Heart left ventricle (tissue), 16 donors: ENCODE data around the gene PPM1L. TPM values are rescaled to one million over a fixed set of nuclear protein-coding genes. Genes with fewer than 3 reads are reported as not detected.

Experiments used
- ATAC-seq, 4 donors: fragments of 200-7000 bp; cut with Tn5 transposase; one replicate each; pipeline ENCODE4 v1.9.1; 2020 to 2022; ENCODE audit warnings: moderate library complexity in 4 of 4, mild to moderate bottlenecking in 3 of 4, moderate number of reproducible peaks in 1 of 4
- DNase-seq, 5 donors: peaks; one replicate each; pipeline ENCODE4 v3.0.0-alpha.2; 2020
- H3K27ac ChIP-seq, 12 donors: fragments of 200-600 bp; sonication (generic) in 4 of 12; one replicate each; pipeline versions ENCODE4 v1.5.0 to v1.8.0; 2016 to 2022; ENCODE audit warnings: mild to moderate bottlenecking in 2 of 12
- H3K27me3 ChIP-seq, 9 donors: fragments of 200-600 bp; sonication (generic) in 2 of 9; one replicate each; pipeline versions ENCODE4 v1.5.1 to v1.8.0; 2016 to 2022; ENCODE audit warnings: mild to moderate bottlenecking in 3 of 9
- H3K36me3 ChIP-seq, 9 donors: fragments of 200-600 bp; sonication (generic) in 2 of 9; one replicate each; pipeline versions ENCODE4 v1.5.0 to v1.8.0; 2018 to 2022; ENCODE audit warnings: mild to moderate bottlenecking in 2 of 9
- H3K4me1 ChIP-seq, 12 donors: fragments of 200-600 bp; sonication (generic) in 4 of 12; one replicate each; pipeline versions ENCODE4 v1.5.0 to v1.8.0; 2016 to 2022; ENCODE audit warnings: mild to moderate bottlenecking in 3 of 12
- H3K4me3 ChIP-seq, 12 donors: fragments of 200-600 bp; sonication (generic) in 4 of 12; one replicate each; pipeline versions ENCODE4 v1.5.0 to v1.8.0; 2017 to 2022; ENCODE audit warnings: mild to moderate bottlenecking in 9 of 12, moderate library complexity in 4 of 12
- H3K9me3 ChIP-seq, 12 donors: fragments of 200-600 bp; sonication (generic) in 4 of 12; one replicate each; pipeline versions ENCODE4 v1.5.0 to v1.8.0; 2016 to 2022; ENCODE audit warnings: mild to moderate bottlenecking in 1 of 12
- CTCF ChIP-seq, 12 donors: fragments of 200-600 bp; sonication (generic) in 4 of 12; IDR thresholded peaks; one replicate each; pipeline versions ENCODE4 v1.5.0 to v1.8.0; 2018 to 2022; ENCODE audit warnings: antibody characterized with exemption in 12 of 12, mild to moderate bottlenecking in 5 of 12
- POLR2A ChIP-seq, 2 donors: fragments of 450-650 bp; IDR thresholded peaks; one replicate each; pipeline ENCODE4 v1.6.1; 2017; ENCODE audit warnings: antibody characterized with exemption in 2 of 2, mild to moderate bottlenecking in 2 of 2, moderate library complexity in 2 of 2
- WGBS, 4 donors: extraction: QIAGEN DNeasy Blood & Tissue Kit in 2 of 4; methylation state at CpG; one replicate each; pipeline versions ENCODE4 v1.1.5 to v1.1.7; 2013 to 2018; 5-methylcytosine and 5-hydroxymethylcytosine counted together
- intact Hi-C, 10 donors: fragments of 100-400 bp; cut with DNase I; formaldehyde crosslinking; loops; one replicate each; pipeline versions ENCODE4 v1.11.1 to v1.14.2; 2022
- polyA plus RNA-seq, 2 donors: library from polyadenylated mRNA; stranded (reverse); fragments of 200-250 nt; gene quantifications; one replicate each; pipeline ENCODE4 v1.2.3, GENCODE V29; 2013
- total RNA-seq, 9 donors: library from RNA; depleted of rRNA in 2 of 9; stranded (reverse); fragments of >200 nt in 2 of 9; fragmentation: NEBNext Ultra II Directional in 3 of 9; extraction: Animal tissue kit (Norgen Biotek cat#: 25700) in 3 of 9; gene quantifications; one replicate each; pipeline versions ENCODE4 v1.1.0 to v1.2.4, GENCODE V29; 2016 to 2023
- donor health status: ischemic (EF 13 %, LVEDD 7.1; RV severe dilation, severe dysfunction).
- donor health status: healthy with polysubstance abuse.
- donor health status: DM: no; HTN: yes; CAD: no.
- donor health status: DM: no; HTN: no; CAD: no.
- donor health status: ischemic (EF 25% LVEDD 6.9; RV normal size, moderate dysfunction).
- donor health status: ischemic (EF 25% LVEDD 5.7; RV mildly dilated, moderate dysfunction).
- donor health status: healthy.
- donor health status: DM: yes; HTN: yes; CAD: no.
- donor health status: ischemic (EF 35%, LVEDD 5.7; RV mildly dilated, moderate dysfunction).
- donor health status: nonischemic (EF 11% LVEDD 7.7; RV severe dilation, severe dysfunction).
- donor health status: DM: yes; HTN: yes; CAD: no.
- donor health status: PGD.
- donor health status: ischemic (EF 29% LVEDD 5.4; RV normal size, mild dysfunction).
- donor health status: nonischemic (EF 23%, LVEDD 6.1; RV moderate dilation, normal function).

The PPM1L gene
- total and polyA plus RNA-seq, 11 donors = 6.2 to 89.6 (median 41.7) TPM

GRCh38 chr3:161014843-161015749, 259.1 kb downstream of the PPM1L start:
- peaks cover 0 to under 1% (median 0%) of the 10 kb centered on the region in 12 donors for H3K9me3 ChIP-seq
- 56 to 67% (median 66%) methylated on average over 4 of the region's 4 CpGs for WGBS, 4 donors
- H3K27me3 ChIP-seq = no peaks in the 10 kb centered on the region
- ATAC-seq (peak in 2 of 4 donors; percentile 26 to 42), DNase-seq (no peak)
- H3K36me3 ChIP-seq = no peaks in the 10 kb centered on the region
- H3K4me1 ChIP-seq = peaks cover 0 to 24% (median 4%) of the 10 kb centered on the region in 12 donors
- no peak overlapping the region for H3K4me3 ChIP-seq
- TF ChIP-seq POLR2A (IDR thresholded peaks at IDR 0.05) = no peak
- no peak for TF ChIP-seq CTCF (IDR thresholded peaks at IDR 0.05)
- intact Hi-C loops = no loop called here
- peak overlapping the region in 3 of 12 donors; percentile 2 to 17 (median 3) for H3K27ac ChIP-seq

- TF ChIP-seq POLR2A (IDR thresholded peaks at IDR 0.05) (no peak), CTCF (IDR thresholded peaks at IDR 0.05) (no peak)
- DNase-seq = no peak
- Histone ChIP-seq H3K27me3 (no peaks in the 10 kb centered on the region), H3K9me3 (peaks cover 0 to 16% (median 0%) of the 10 kb centered on the region in 12 donors), H3K36me3 (no peaks in the 10 kb centered on the region), H3K27ac (peak overlapping the region in 4 of 12 donors; percentile 2 to 44 (median 24)), H3K4me3 (no peak overlapping the region), H3K4me1 (peaks cover 0 to 24% (median 4%) of the 10 kb centered on the region in 12 donors)
- 53 to 61% (median 59%) methylated on average over 6 of the region's 6 CpGs for WGBS, 4 donors
- intact Hi-C loops = no loop called here
- peak in 3 of 4 donors; percentile 37 to 85 (median 74) for ATAC-seq
Observed at GRCh38 chr3:161016417-161017313, 260.6 kb downstream of the PPM1L start.

- ATAC-seq (no peak), DNase-seq (no peak)
- H3K4me3 ChIP-seq = no peak overlapping the region
- TF ChIP-seq CTCF (IDR thresholded peaks at IDR 0.05) = no peak
- TF ChIP-seq POLR2A (IDR thresholded peaks at IDR 0.05) = no peak
- H3K27me3 ChIP-seq = no peaks in the 10 kb centered on the region
- H3K27ac ChIP-seq = no peak overlapping the region
- peaks cover 0 to 24% (median 4%) of the 10 kb centered on the region in 12 donors for H3K4me1 ChIP-seq
- intact Hi-C loops = no loop called here
- 95 to 99% (median 98%) methylated on average over 2 of the region's 2 CpGs for WGBS, 4 donors
- H3K36me3 ChIP-seq = no peaks in the 10 kb centered on the region
- H3K9me3 ChIP-seq = peaks cover 0 to 29% (median 5%) of the 10 kb centered on the region in 12 donors
Observed at GRCh38 chr3:161017971-161018370, 261.9 kb downstream of the PPM1L start.

GRCh38 chr3:161020256-161020655, 264.2 kb downstream of the PPM1L start:
- Histone ChIP-seq H3K36me3 (no peaks in the 10 kb centered on the region), H3K4me1 (peaks cover 0 to 20% (median 4%) of the 10 kb centered on the region in 12 donors), H3K27me3 (no peaks in the 10 kb centered on the region), H3K9me3 (peaks cover 0 to 36% (median 7%) of the 10 kb centered on the region in 12 donors), H3K4me3 (no peak overlapping the region), H3K27ac (no peak overlapping the region)
- DNase-seq = no peak
- intact Hi-C loops = no loop called here
- TF ChIP-seq POLR2A (IDR thresholded peaks at IDR 0.05) (no peak), CTCF (IDR thresholded peaks at IDR 0.05) (no peak)
- ATAC-seq = no peak
